GM19023 (cell line): ENCODE data around the gene NPHP4.

Source experiments
- ATAC-seq: cut with Tn5 transposase; IDR thresholded peaks from one replicate; pipeline ENCODE4 v1.9.1; 2021; ENCODE audit warnings: mild to moderate bottlenecking, moderate library complexity; ENCODE audit not compliant: unreplicated experiment

Gene NPHP4

DNA sequence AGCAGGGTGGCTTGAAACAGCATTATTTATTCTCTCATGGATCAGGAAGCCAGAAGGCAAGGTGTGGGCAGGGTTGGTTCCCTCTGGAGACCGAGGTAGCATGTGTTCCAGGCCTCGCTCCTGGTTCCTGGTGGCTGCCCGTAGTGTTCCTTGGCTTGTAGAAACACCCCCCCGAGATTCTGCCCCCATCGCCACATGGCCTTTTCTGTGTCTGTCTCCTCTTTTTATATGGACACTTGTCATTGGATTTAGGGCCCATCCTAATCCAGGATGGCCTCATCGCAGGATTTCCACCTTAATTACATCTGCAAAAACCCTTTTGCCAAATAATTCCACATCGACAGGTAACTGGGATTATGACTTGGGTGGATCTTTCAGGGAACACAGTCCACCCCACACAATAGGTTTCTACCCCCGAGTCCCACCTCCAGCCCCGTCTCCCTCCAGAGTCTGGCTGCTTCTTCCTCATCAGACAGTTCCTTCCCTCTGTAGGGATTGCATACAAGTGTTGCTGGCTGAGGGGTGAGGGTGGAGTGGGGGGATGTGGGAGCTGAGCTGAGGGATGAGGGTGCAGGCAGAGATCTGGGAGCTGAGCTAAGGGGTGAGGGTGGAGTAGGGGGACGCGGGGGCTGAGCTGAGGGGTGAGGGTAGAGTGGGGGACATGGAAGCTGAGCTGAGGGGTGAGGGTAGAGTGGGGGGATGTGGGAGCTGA lies 12.3 kb upstream of the NPHP4 start:
- ATAC-seq, result no peak

DNA sequence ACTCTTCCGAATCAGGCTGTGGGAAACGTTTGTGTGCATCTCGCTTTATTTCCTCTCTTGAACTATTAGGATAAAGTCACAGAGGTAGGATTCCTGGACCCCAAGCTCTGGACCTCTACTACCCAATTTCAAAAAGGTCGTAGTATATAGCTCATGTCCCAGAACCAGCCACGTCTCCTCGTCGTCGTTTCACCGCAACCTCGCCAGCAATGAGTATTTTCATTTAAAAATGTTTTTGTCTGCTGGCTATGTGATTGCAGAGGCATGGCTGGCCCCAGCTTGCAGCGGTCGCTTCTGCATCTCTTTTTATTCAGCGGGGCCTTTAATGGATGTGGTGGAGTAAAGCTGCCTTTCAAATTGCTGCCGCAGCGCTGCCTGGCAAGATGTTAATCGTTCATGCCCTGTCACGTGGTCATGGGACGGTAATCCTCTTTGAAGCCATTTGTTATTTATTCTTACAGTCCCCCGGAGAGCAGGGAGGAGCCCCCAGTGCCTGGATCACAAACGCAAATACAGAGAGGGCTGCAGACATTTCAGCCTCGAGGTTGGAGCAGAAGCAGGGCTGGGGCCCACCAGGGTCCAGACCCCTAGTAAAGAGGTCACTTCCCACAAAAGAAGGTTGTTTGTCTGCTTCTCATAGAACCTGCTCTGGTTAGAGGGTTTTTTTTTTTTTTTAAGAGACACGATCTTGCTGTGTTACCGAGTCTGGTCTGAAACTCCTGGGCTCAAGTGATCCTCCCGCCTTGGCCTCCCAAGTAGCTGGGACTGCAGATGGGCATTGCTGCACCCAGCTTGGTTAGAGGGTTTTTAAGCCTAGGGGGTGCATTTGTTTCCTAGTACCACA lies 11.6 kb upstream of the NPHP4 start:
- ATAC-seq, result no peak

GRCh38 chr1:6002714-6003501 lies 10.7 kb upstream of the NPHP4 start:
- no peak for ATAC-seq

- ATAC-seq, result no peak
These were observed 9.9 kb upstream of the NPHP4 start for GRCh38 chr1:6001992-6002576.

GRCh38 chr1:6000444-6001288 lies 8.4 kb upstream of the NPHP4 start:
- ATAC-seq, result no peak

- ATAC-seq, result no peak
These were observed 7.7 kb upstream of the NPHP4 start for GRCh38 chr1:5999711-6000443.

- no peak for ATAC-seq
These were observed 6.7 kb upstream of the NPHP4 start for GRCh38 chr1:5998906-5999301.

DNA sequence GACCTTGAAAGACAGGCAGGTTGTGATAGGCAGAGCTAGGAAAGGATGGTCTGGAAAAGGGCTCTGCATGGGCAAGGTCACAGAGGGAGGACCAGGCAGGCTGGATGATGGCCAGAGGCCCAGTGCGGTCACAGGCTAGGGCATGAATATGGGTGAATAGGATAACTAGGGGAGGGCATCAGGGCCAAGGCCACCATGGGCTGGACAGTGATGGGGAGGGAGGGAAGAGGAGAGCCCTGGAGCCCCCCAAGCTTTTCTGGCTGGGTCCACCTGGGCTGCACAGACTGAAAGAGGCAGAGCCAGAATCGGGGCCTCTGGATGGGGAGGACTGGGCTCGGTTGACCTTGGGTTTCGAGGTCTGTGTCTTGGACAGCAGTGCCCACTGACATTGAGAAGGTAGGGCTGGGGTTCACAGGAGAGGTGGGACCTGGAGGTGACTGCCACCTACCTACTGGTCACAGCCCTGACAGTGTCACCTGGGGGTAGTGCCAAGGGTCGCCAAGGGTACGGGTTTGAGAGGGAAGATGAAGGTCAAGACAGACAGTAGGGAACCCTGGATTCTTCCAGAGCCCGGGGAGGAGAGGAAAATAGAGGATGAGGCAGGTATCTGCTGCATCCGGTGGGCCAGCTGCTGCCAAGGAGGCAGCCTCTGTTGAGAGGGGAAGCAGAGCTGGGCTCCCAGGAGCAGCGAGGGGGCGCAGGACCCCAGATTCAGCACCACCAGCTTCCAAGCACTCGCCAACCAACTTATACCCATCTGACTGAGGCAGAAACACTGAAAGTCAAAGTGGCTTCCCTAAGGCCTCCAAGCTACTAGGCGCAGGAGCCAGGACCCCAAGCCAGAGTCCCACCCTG lies 6.1 kb upstream of the NPHP4 start:
- no peak for ATAC-seq

GRCh38 chr1:5997316-5997715 lies 5.1 kb upstream of the NPHP4 start:
- ATAC-seq, result no peak

- no peak for ATAC-seq
These were observed 4.5 kb upstream of the NPHP4 start for GRCh38 chr1:5996641-5997270.

DNA sequence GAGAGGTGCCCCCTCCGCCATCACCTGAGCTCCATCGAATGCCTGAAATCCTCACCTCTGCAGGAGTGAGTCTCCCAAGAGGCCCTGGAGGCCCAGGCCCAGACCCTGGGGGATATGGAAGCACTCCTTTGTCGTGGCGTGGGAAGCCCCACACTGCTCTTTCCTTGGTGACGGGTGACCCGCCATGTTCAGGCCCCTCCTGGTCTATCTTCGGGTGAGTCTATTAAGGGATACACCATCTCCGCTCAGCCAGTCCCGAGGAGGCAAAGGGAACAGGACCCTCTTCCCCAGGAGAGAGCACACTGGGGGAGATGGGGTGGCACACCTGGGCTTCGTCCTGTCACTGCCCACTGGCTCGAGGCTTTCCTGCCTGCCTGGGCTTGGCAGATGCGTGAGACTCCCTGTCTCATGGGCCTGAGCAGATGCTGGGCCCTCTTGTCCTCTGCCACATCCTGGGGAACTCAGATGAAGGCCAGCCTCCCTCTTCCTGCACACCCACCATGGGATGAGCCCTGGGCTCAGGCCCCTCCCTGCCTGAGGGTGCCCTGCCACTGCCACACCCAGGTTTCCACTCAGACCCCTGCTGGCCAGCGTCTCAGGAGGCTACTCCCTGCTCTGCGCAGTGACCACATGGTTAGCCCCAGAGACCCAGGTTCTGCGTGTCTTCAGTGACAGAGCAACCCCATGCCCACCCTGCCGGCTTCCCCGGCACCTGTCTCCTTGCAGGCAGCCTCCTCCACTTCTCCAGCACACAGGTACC lies 3.8 kb upstream of the NPHP4 start:
- no peak for ATAC-seq

GRCh38 chr1:5994713-5995621 lies 2.7 kb upstream of the NPHP4 start:
- ATAC-seq, result no peak

DNA sequence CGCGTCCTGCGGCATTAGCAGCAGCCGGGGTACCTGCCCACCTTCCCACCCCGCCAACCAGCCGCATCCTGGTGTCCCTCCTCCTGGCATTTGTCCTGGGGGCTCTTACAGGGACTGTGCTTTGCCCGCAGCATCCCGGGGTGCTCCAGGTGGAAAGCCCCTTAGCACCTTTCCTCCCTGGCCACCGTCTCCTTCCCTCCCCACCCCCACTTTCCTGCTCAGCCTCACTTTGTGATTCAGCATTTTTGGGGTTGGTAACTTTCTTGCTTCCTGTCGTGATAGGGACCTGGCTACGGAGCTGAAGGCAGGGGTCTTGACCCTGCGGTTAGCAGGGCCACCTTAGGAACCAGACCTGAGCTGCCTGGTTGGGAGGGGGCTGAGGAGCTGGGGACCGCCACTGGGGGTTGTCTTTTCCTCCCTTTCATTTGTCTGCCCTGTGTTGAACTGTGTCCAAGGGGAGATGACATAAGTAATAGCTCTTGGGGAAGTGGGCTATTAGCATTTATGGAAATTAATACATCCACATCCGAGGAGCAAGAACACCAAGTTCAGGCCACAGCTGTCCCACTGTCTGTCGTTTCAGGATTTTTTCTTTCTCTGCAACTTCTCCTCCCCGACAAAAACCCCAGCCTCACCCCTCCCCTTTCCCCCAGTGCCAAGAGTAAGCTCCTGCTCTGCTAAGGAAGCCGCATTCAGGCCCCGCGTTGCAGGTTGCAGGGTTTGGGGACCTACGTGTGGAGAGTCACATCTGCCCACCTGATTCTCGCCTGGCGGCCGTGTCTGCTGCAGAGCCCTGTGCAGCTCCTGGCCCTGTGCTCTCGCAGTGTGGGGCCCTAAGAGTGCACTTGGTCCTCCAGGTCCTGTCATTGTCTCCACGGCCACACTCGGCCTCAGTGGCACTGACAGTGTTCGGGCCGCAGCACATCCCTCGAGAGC lies 1.6 kb upstream of the NPHP4 start:
- ATAC-seq, result no peak

GRCh38 chr1:5992814-5993555 lies 760 bp upstream of the NPHP4 start:
- peak; percentile 8 for ATAC-seq
